HG03575 (cell line): ENCODE measurements around the gene REXO1.
"Not testable (repeated sequence)": the region's sequence is repeated elsewhere in the genome, so short reads cannot be mapped to it uniquely, and the experiment has no call there.

Experiments used
- ATAC-seq: cut with Tn5 transposase; IDR thresholded peaks from one replicate; pipeline ENCODE4 v1.9.1; 2021; ENCODE audit not compliant: unreplicated experiment, insufficient number of reproducible peaks, low FRiP score; ENCODE audit errors: extremely low read depth

The REXO1 gene

GRCh38 chr19:1806184-1807029 lies 41.9 kb downstream of the REXO1 start:
- no peak for ATAC-seq

GRCh38 chr19:1805401-1806183 lies 42.7 kb downstream of the REXO1 start:
- no peak for ATAC-seq

DNA sequence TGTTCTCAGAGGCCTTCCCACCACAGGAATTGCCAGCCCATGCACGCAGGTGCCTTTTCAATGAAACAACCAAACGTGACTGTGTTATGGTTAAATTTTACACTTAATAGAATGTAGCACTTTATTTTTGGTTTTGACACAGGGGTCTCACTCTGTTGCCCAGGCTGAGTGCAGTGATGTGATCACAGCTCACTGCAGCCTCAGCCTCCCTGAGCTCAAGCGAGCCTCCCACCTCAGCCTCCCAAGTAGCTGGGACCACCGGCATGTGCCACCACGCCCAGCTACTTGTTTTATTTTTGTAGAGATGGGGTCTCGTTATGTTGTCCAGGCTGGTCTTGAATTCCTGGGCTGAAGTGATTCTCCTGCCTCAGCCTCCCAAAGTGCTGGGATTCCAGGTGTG lies 43.4 kb downstream of the REXO1 start:
- ATAC-seq: no peak

DNA sequence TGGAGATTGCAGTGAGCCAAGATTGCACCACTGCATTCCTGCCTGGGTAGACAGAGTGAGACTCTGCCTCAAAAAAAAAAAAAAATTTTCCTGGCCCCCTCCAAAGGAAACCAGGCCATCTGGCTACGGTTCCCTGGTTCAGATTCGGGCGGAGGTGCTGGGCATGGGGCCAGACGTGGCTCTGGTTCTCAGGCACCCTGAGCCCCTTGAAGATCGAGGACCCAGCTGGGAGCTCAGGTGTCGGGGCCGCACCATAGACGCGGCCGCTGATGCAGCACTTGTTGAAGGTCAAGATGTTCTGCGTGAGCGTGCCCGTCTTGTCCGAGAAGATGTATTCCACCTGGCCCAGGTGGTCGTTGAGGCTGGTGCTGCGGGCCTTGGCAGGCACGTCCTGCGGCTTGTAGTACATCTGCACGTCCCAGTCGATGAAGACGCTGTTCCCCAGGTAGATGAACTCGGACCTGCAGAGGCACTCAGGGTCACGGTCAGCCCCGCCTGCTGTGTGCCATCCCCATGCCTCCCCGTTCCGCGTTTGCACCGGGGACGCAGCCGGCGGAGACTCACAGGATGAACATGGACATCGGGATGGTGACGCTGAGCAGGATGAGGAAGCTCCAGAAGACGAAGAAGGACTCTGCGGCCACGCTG lies 48.5 kb downstream of the REXO1 start:
- no peak for ATAC-seq

DNA sequence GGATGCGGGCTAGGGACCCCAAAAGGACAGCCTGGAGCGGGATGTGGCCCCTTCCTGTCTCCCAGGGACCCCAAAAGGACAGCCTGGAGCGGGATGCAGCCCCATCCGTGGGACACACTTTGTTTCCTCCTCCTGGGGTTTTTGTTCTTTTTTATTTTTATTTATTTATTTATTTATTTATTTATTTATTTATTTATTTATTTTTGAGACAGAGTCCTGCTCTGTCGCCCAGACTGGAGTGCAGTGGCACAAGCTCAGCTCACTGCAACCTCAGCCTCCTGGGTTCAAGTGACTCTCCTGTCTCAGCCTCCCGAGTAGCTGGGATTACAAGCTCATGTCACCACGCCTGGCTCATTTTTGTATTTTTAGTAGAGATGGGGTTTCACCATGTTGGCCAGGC lies 51.0 kb downstream of the REXO1 start:
- ATAC-seq: not testable (repeated sequence)

GRCh38 chr19:1796395-1797142 lies 51.7 kb downstream of the REXO1 start:
- no peak for ATAC-seq

- ATAC-seq: no peak
These were observed 53.7 kb downstream of the REXO1 start for GRCh38 chr19:1794424-1795172.

DNA sequence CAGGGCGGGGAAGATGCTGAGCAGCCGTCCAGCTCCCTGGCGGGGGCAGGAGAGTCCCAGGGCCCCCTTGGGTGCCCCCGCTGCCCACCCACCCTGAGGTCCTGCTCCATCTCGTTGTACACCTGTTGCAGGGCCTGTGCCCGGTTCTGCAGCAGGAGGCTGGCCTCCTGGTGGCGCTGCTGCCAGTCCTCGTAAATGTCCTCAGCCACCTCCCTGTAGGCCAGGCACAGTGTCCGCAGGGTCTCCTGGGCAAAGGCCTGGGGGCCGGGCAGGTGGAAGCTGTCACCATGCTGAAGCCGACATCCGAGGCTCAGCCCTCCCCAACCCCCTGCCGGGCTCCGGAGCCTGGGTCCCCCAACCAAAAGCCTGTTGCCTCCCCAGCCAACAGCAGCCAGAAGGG lies 56.4 kb downstream of the REXO1 start:
- ATAC-seq: no peak

DNA sequence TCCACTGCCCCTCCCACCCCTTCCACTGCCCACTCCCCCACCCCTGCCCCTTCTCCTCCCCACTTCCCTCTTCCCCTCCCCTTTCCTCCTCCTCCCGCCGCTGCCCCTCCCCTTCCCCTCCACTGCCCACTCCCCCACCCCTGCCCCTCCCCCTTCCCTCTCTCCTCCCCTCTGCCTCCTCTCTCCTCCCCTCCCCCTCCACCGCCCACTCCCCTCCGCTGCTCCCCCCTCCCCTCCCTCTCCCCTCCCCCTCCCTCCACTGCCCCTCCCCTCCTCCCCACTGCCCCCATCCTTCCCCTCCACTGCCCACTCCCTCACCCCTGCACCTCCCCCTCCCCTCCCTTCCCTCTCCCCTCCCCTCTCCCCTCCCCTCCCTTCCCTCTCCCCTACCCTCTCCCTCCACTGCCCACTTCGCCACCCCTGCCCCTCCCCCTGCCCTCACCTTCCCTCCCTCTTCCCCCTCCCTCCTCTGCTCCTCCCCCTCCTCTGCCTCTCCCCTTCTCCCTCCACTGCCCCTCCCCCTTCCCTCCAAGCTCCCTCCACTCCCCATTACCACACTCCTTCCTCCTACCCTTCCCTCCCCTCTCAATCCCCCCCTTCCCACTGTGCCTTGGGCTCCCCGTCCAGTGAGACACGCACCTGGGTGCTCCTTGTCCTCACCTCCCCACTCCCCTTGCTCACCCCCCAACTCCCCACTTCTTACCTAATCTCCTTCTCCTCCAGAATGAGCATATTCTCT lies 58.1 kb downstream of the REXO1 start:
- ATAC-seq: no peak

- no peak for ATAC-seq
These were observed 58.8 kb downstream of the REXO1 start for GRCh38 chr19:1789261-1790041.

DNA sequence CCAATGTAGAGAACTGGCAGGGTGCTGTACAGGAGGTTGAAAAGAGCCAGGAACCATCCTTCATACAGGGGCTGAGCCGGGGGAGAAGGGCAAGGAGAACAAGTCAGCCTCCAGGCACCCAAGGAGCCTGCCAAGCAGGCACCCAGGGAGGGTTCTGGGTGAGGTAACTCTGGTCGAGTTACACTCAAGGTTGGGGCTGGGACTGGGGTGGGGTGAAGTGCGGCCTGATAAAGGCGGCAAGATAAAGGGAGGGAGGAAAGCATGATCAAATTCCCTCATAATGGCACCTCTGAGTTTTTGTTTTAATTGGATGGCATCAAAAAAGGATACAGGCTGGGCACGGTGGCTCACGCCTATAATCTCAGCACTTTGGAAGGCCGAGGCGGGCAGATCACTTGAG lies 61.2 kb downstream of the REXO1 start:
- ATAC-seq: no peak

- no peak for ATAC-seq
These were observed 61.6 kb downstream of the REXO1 start for GRCh38 chr19:1786668-1787067.

GRCh38 chr19:1785310-1785709 lies 63.0 kb downstream of the REXO1 start:
- ATAC-seq: no peak

DNA sequence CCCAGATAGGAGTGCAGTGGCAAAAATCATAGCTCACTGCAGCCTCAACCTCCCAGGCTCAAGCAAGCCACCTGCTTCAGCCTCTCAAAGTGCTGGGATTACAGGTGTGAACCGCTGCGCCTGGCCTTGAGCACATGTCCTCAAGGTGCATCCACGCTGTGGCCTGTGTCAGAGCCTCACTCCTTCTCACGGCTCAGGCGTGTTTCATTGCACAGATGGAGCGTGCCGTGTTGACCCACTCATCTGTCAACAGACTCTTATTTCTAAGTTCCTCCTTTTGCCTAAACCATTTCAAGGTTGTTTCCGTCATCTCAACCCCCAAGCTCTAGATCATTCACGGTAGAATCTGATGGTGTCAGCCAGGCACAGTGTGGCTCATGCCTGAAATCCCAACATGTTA lies 64.4 kb downstream of the REXO1 start:
- no peak for ATAC-seq

DNA sequence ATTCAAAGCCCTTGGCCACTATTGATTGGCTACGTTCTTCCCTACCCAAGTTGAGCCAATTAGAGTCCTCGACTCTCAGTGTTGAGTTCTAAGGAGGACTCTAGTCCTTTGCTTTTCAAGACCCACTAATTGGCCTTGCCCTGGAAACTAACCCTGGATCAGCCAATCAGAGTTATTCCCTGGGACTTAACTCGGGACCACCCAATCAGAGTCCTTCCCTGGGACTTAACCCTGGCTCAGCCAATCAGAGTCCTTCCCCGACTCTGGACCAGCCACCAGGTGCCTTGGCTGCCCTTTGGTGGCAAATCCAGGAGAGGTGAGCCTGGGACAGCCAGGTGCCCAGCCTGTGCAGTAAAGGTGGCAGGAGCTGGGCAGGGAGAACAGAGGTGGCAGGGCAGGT lies 64.9 kb downstream of the REXO1 start:
- no peak for ATAC-seq

DNA sequence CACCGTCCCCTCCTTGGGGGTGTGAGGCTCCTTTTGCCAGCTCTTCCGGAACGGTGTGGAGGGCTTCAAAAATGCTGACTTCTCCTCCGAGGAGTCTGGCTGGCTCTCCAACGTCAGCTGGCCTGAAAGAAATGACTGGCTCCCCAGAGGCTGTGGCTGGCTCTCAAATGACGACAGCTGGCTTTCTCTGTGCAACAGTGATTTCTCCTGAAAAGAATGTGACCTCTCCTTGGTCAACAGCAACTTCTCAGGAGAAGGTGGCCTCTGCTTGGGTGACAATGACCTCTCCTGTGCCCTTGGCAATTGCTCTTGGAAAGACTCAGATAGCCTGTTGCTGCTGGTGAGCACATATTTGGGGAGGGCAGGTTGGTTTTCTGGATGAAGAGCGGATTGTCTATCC lies 65.8 kb downstream of the REXO1 start:
- ATAC-seq: no peak

GRCh38 chr19:1780272-1780958 lies 67.9 kb downstream of the REXO1 start:
- ATAC-seq: no peak
